Measurements from ENCODE around the gene EPHB2.

- TF ChIP-seq CREM (CRISPR knock-in tag; IDR thresholded peaks at IDR 0.05) = no peak
- TF ChIP-seq, protein P1, sequence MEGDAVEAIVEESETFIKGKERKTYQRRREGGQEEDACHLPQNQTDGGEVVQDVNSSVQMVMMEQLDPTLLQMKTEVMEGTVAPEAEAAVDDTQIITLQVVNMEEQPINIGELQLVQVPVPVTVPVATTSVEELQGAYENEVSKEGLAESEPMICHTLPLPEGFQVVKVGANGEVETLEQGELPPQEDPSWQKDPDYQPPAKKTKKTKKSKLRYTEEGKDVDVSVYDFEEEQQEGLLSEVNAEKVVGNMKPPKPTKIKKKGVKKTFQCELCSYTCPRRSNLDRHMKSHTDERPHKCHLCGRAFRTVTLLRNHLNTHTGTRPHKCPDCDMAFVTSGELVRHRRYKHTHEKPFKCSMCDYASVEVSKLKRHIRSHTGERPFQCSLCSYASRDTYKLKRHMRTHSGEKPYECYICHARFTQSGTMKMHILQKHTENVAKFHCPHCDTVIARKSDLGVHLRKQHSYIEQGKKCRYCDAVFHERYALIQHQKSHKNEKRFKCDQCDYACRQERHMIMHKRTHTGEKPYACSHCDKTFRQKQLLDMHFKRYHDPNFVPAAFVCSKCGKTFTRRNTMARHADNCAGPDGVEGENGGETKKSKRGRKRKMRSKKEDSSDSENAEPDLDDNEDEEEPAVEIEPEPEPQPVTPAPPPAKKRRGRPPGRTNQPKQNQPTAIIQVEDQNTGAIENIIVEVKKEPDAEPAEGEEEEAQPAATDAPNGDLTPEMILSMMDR (IDR thresholded peaks at IDR 0.05) = no peak
- TF ChIP-seq TP53 (CRISPR knock-in tag; IDR thresholded peaks at IDR 0.05) = no peak
- no peak for TF ChIP-seq ELF4 (CRISPR knock-in tag; IDR thresholded peaks at IDR 0.05; ENCODE audit: low read depth)
- TF ChIP-seq MAX (CRISPR knock-in tag; IDR thresholded peaks at IDR 0.05) = no peak
- TF ChIP-seq PRRX2 (CRISPR knock-in tag; IDR thresholded peaks at IDR 0.05) = no peak
- TF ChIP-seq, protein P2, sequence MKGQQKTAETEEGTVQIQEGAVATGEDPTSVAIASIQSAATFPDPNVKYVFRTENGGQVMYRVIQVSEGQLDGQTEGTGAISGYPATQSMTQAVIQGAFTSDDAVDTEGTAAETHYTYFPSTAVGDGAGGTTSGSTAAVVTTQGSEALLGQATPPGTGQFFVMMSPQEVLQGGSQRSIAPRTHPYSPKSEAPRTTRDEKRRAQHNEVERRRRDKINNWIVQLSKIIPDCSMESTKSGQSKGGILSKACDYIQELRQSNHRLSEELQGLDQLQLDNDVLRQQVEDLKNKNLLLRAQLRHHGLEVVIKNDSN (CRISPR knock-in tag; IDR thresholded peaks at IDR 0.05) = no peak
- TF ChIP-seq NR2C2 (CRISPR knock-in tag; IDR thresholded peaks at IDR 0.05) = no peak
- TF ChIP-seq, protein P3, sequence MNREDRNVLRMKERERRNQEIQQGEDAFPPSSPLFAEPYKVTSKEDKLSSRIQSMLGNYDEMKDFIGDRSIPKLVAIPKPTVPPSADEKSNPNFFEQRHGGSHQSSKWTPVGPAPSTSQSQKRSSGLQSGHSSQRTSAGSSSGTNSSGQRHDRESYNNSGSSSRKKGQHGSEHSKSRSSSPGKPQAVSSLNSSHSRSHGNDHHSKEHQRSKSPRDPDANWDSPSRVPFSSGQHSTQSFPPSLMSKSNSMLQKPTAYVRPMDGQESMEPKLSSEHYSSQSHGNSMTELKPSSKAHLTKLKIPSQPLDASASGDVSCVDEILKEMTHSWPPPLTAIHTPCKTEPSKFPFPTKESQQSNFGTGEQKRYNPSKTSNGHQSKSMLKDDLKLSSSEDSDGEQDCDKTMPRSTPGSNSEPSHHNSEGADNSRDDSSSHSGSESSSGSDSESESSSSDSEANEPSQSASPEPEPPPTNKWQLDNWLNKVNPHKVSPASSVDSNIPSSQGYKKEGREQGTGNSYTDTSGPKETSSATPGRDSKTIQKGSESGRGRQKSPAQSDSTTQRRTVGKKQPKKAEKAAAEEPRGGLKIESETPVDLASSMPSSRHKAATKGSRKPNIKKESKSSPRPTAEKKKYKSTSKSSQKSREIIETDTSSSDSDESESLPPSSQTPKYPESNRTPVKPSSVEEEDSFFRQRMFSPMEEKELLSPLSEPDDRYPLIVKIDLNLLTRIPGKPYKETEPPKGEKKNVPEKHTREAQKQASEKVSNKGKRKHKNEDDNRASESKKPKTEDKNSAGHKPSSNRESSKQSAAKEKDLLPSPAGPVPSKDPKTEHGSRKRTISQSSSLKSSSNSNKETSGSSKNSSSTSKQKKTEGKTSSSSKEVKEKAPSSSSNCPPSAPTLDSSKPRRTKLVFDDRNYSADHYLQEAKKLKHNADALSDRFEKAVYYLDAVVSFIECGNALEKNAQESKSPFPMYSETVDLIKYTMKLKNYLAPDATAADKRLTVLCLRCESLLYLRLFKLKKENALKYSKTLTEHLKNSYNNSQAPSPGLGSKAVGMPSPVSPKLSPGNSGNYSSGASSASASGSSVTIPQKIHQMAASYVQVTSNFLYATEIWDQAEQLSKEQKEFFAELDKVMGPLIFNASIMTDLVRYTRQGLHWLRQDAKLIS (CRISPR knock-in tag; IDR thresholded peaks at IDR 0.05; ENCODE audit: borderline replicate concordance) = no peak
- no peak for TF ChIP-seq NFYB (CRISPR knock-in tag; conservative IDR thresholded peaks at IDR 0.05; ENCODE audit: low read depth)
- TF ChIP-seq, protein P4, sequence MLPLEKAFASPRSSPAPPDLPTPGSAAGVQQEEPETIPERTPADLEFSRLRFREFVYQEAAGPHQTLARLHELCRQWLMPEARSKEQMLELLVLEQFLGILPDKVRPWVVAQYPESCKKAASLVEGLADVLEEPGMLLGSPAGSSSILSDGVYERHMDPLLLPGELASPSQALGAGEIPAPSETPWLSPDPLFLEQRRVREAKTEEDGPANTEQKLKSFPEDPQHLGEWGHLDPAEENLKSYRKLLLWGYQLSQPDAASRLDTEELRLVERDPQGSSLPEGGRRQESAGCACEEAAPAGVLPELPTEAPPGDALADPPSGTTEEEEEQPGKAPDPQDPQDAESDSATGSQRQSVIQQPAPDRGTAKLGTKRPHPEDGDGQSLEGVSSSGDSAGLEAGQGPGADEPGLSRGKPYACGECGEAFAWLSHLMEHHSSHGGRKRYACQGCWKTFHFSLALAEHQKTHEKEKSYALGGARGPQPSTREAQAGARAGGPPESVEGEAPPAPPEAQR (CRISPR knock-in tag; IDR thresholded peaks at IDR 0.05) = no peak
- no peak for TF ChIP-seq KAT7 (CRISPR knock-in tag; IDR thresholded peaks at IDR 0.05; ENCODE audit: borderline replicate concordance)
These were observed 21.5 kb downstream of the EPHB2 start for GRCh38 chr1:22731924-22732720.
